ENCODE measurements around the gene C2orf81. TPM values are rescaled to one million over a fixed set of nuclear protein-coding genes. Genes with fewer than 3 reads are reported as not detected.
A peak's percentile ranks its signal among the peaks of the same experiment; 100 is the strongest.

Gene C2orf81
- polyA plus RNA-seq, 2 of the 4 experiments (the other 2 are of a cell fraction), result 0.88 to 2.0 TPM

GRCh38 chr2:74436848-74437695 is 15.7 kb upstream of the C2orf81 start:
- WGBS (ENCODE audit: missing lambda C conversion rate), result 77% methylated on average over 6 of the region's 6 CpGs
- ChIA-PET POLR2A (no interaction called here), CTCF (interaction anchor here (1.3 kb wide), 1 partner anchor 24 kb away, joined by 3 read pairs; no protein-coding TSS in a partner anchor)
- ATAC-seq (no peak), DNase-seq (ENCODE audit: low read depth in 1 of 2, low spot score in 1 of 2) (no peak), FAIRE-seq (no peak)
- no peak overlapping the region for H3K27ac ChIP-seq
- TF ChIP-seq POLR2AphosphoS2 (conservative IDR thresholded peaks at IDR 0.05; ENCODE audit: low read length) (no peak), ZFP36 (IDR thresholded peaks at IDR 0.05; ENCODE audit: borderline replicate concordance, partially characterized antibody) (peak; percentile 55), TFCP2L1 (CRISPR knock-in tag; IDR thresholded peaks at IDR 0.05) (no peak), RAD21 (conservative IDR thresholded peaks at IDR 0.05 in 1 of 2, IDR thresholded peaks at IDR 0.05 in 1 of 2) (no peak), HES2 (IDR thresholded peaks at IDR 0.05) (no peak)
- no peak overlapping the region for H3K4me2 ChIP-seq
- H3K4me1 ChIP-seq, result peaks cover 21% of the 10 kb centered on the region
- H3K4me3 ChIP-seq, result no peak overlapping the region
- H3K9me3 ChIP-seq, result no peaks in the 10 kb centered on the region

DNA sequence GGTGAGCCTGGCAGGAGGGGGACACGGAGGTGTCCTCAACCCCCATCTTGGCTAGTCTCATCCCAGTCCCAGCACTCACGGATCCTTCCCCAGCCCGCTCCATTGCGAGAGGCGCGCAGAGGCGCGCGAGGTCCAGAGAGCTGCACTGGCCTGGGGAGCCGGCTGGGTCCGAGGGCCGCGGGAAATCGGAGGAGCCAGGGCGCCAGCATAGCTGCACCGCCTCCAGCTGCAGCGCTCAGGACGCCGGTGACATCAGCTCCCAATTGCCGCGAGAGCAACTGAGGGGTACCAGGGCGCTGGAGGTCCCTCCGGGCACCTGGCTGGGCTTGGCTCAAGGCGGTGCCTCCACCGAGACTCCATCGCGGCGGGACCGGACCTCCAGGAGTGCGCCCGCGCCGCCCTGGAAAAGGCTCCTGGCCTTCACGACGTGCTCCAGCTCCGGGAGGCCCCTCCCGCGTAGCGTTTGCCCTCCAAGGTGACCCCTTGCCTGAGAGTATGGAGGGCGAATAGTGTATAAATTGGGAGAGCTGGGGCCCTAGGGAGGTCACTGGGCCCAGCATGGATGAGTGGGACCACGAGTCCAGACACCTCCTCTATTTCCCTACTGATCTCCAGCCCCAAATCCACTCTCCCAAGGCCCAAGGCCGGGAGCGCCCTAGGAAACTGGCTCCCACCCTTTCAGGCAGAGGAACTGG is 14.8 kb upstream of the C2orf81 start:
- POLR2A ChIA-PET, result no interaction called here
- Histone ChIP-seq H3K27ac (no peak overlapping the region), H3K4me1 (peaks cover 21% of the 10 kb centered on the region), H3K4me3 (no peak overlapping the region), H3K4me2 (no peak overlapping the region), H3K9me3 (no peaks in the 10 kb centered on the region)
- no peak for FAIRE-seq
- TF ChIP-seq, protein P1, sequence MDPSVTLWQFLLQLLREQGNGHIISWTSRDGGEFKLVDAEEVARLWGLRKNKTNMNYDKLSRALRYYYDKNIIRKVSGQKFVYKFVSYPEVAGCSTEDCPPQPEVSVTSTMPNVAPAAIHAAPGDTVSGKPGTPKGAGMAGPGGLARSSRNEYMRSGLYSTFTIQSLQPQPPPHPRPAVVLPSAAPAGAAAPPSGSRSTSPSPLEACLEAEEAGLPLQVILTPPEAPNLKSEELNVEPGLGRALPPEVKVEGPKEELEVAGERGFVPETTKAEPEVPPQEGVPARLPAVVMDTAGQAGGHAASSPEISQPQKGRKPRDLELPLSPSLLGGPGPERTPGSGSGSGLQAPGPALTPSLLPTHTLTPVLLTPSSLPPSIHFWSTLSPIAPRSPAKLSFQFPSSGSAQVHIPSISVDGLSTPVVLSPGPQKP (IDR thresholded peaks at IDR 0.05; ENCODE audit: low read depth, low read length), result no peak
- TF ChIP-seq TFCP2L1 (CRISPR knock-in tag; IDR thresholded peaks at IDR 0.05), result no peak
- CTCF ChIA-PET, result interaction anchor here (0.8 to 1.3 kb wide), 4 partner anchors 23 to 101 kb away, joined by 3 read pairs; partner anchors contain the start of genes CCDC142 and TTC31
- no peak for ATAC-seq
- DNase-seq (ENCODE audit: low read depth in 1 of 2, low spot score in 1 of 2), result no peak
- WGBS (ENCODE audit: missing lambda C conversion rate), result 94% methylated on average over 36 of the region's 43 CpGs

DNA sequence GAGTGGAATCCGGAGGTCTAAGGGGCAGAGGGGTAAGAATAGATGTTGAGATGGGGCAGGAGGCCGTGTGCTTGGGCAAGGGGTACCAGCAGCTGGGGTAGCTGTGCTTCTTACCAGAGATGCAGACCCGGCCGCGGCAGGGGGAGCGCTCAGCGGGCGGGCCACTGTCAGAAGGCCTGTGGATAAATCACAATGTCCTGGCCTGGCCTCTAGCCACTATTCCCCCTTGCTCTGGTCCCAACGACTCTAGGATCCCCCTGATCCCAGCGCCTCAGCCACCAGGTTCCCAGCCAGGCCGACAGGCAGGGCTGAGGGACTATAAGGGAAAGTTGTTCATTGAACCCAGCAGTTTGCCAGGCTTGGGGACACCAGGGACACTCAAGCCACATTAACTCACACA is 9.1 kb upstream of the C2orf81 start:
- Histone ChIP-seq H3K4me1 (peaks cover 8% of the 10 kb centered on the region; the same call in 1 of the 3 replicates), H3K4me2 (no peak overlapping the region), H3K27ac (no peak overlapping the region), H3K4me3 (no peak overlapping the region), H3K9me3 (no peaks in the 10 kb centered on the region)
- FAIRE-seq (no peak), ATAC-seq (no peak), DNase-seq (ENCODE audit: low read depth in 1 of 2, low spot score in 1 of 2) (no peak)
- CTCF ChIA-PET, result interaction anchor here (1.0 to 1.4 kb wide), 3 partner anchors 9 to 95 kb away, joined by 3 to 4 read pairs (median 3); no protein-coding TSS in a partner anchor
- POLR2A ChIA-PET, result interaction anchor here (2.5 kb wide), 1 partner anchor 9 kb away, joined by 11 read pairs; no protein-coding TSS in a partner anchor
- 83% methylated on average over 11 of the region's 11 CpGs for WGBS (ENCODE audit: missing lambda C conversion rate)
- TF ChIP-seq, protein P2, sequence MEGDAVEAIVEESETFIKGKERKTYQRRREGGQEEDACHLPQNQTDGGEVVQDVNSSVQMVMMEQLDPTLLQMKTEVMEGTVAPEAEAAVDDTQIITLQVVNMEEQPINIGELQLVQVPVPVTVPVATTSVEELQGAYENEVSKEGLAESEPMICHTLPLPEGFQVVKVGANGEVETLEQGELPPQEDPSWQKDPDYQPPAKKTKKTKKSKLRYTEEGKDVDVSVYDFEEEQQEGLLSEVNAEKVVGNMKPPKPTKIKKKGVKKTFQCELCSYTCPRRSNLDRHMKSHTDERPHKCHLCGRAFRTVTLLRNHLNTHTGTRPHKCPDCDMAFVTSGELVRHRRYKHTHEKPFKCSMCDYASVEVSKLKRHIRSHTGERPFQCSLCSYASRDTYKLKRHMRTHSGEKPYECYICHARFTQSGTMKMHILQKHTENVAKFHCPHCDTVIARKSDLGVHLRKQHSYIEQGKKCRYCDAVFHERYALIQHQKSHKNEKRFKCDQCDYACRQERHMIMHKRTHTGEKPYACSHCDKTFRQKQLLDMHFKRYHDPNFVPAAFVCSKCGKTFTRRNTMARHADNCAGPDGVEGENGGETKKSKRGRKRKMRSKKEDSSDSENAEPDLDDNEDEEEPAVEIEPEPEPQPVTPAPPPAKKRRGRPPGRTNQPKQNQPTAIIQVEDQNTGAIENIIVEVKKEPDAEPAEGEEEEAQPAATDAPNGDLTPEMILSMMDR (IDR thresholded peaks at IDR 0.05), result no peak
- TF ChIP-seq MYC (IDR thresholded peaks at IDR 0.05; ENCODE audit: borderline replicate concordance, low read length), result no peak
- no peak for TF ChIP-seq GATA3 (IDR thresholded peaks at IDR 0.05; ENCODE audit: borderline replicate concordance)
- no peak for TF ChIP-seq TFCP2L1 (CRISPR knock-in tag; IDR thresholded peaks at IDR 0.05)
- no peak for TF ChIP-seq HEYL (CRISPR knock-in tag; IDR thresholded peaks at IDR 0.05)
- no peak for TF ChIP-seq POLR2A (IDR thresholded peaks at IDR 0.05; ENCODE audit: low read length)
- TF ChIP-seq ESRRA (IDR thresholded peaks at IDR 0.05; ENCODE audit: borderline replicate concordance, low read length), result no peak
- no peak for TF ChIP-seq BHLHE40 (IDR thresholded peaks at IDR 0.05; ENCODE audit: low read depth, low read length)
- no peak for TF ChIP-seq HES2 (IDR thresholded peaks at IDR 0.05)
- no peak for TF ChIP-seq CHD4 (IDR thresholded peaks at IDR 0.05; ENCODE audit: borderline replicate concordance)
- TF ChIP-seq ZNF302 (CRISPR knock-in tag; IDR thresholded peaks at IDR 0.05), result no peak
